ENCODE measurements around the gene ZNF804A.

Gene ZNF804A

DNA sequence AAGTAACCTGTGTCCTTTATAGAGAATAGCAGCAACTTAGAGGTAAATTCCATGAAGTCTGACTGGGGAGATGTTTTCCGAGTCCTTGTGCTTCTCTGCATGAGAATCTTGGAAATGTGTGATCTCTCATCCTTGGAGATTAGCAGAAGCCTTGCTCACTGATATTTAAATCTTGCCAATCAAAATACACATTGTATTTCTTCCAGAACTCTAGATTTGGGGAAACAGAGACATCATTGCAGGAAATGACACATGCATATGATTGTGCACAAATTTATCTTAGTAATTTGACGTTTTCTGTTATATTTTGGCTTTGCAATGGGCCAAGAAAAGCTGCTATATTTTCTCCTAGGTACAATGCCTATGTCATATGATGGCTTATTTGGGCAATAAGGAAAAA, 182.6 kb downstream of the ZNF804A start:
- Histone ChIP-seq H2AFZ (ENCODE audit: low read depth) (no peak overlapping the region), H3K27me3 (ENCODE audit: insufficient read depth, low read depth) (no peaks in the 10 kb centered on the region), H3K4me1 (ENCODE audit: low read depth, poor library complexity, severe bottlenecking) (peaks cover 34% of the 10 kb centered on the region), H4K20me1 (ENCODE audit: insufficient read depth) (no peaks in the 10 kb centered on the region), H3K4me3 (IDR thresholded peaks at IDR 0.05; ENCODE audit: insufficient read depth, low read depth, low read length) (no peak overlapping the region), H3K27ac (peak overlapping the region; percentile 5; the same call in 1 of the 2 replicates), H3K79me2 (ENCODE audit: insufficient read depth, low read depth) (no peaks in the 10 kb centered on the region), H3K36me3 (ENCODE audit: insufficient read depth) (no peaks in the 10 kb centered on the region), H3K4me2 (no peak overlapping the region), H3K9ac (no peak overlapping the region)
- TF ChIP-seq, protein P1, sequence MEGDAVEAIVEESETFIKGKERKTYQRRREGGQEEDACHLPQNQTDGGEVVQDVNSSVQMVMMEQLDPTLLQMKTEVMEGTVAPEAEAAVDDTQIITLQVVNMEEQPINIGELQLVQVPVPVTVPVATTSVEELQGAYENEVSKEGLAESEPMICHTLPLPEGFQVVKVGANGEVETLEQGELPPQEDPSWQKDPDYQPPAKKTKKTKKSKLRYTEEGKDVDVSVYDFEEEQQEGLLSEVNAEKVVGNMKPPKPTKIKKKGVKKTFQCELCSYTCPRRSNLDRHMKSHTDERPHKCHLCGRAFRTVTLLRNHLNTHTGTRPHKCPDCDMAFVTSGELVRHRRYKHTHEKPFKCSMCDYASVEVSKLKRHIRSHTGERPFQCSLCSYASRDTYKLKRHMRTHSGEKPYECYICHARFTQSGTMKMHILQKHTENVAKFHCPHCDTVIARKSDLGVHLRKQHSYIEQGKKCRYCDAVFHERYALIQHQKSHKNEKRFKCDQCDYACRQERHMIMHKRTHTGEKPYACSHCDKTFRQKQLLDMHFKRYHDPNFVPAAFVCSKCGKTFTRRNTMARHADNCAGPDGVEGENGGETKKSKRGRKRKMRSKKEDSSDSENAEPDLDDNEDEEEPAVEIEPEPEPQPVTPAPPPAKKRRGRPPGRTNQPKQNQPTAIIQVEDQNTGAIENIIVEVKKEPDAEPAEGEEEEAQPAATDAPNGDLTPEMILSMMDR (conservative IDR thresholded peaks at IDR 0.05; ENCODE audit: low read depth, low read length), result no peak

DNA sequence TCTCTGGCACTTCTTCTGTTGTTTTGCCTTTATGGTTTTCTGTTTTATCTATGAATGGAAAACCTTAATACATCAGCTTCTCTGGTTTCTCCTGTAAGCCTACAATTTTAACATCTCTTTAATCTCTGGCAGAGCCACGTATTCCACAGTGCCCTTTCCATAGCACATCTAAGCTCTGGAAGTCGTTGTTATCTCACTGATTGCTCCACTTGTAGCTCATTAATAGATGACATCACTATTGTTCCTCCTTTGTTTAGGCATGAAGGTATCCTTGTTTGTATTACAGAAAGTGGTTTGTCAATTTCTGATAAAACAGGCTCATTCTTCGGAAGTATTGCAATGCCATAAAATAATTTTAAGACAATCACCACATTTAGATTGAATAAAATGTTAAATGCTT, 185.2 kb downstream of the ZNF804A start:
- Histone ChIP-seq H3K36me3 (ENCODE audit: insufficient read depth) (no peaks in the 10 kb centered on the region), H2AFZ (ENCODE audit: low read depth) (no peak overlapping the region), H3K27me3 (ENCODE audit: insufficient read depth, low read depth) (no peaks in the 10 kb centered on the region), H4K20me1 (ENCODE audit: insufficient read depth) (no peaks in the 10 kb centered on the region), H3K4me1 (ENCODE audit: low read depth, poor library complexity, severe bottlenecking) (peaks cover 31% of the 10 kb centered on the region), H3K4me2 (no peak overlapping the region), H3K79me2 (ENCODE audit: insufficient read depth, low read depth) (no peaks in the 10 kb centered on the region; the same call in 1 of the 2 replicates), H3K27ac (no peak overlapping the region), H3K9ac (no peak overlapping the region), H3K4me3 (IDR thresholded peaks at IDR 0.05; ENCODE audit: insufficient read depth, low read depth, low read length) (no peak overlapping the region)
- TF ChIP-seq, protein P1 (conservative IDR thresholded peaks at IDR 0.05; ENCODE audit: low read depth, low read length), result no peak

DNA sequence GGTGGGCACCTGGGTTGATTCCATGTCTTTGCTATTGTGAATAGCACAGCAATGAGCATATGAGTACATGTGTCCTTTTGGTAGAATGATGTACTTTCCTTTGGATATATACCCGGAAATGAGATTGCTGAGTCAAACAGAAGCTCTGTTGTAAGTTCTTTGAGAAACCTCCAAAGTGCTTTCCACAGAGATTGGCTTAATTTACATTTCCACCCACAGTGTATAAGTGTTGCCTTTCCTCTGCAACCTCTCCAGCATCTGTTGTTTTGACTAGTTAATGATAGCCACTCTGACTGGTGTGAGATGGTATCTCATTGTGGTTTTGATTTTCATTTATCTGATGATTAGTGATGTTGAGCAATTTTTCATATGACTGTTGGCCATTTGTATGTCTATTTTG, 194.8 kb downstream of the ZNF804A start:
- no peaks in the 10 kb centered on the region for H3K27me3 ChIP-seq (ENCODE audit: insufficient read depth, low read depth)
- peaks cover 18% of the 10 kb centered on the region; the same call in 1 of the 2 replicates for H3K79me2 ChIP-seq (ENCODE audit: insufficient read depth, low read depth)
- peaks cover 11% of the 10 kb centered on the region for H3K4me1 ChIP-seq (ENCODE audit: low read depth, poor library complexity, severe bottlenecking)
- no peak overlapping the region for H3K9ac ChIP-seq
- no peaks in the 10 kb centered on the region for H3K36me3 ChIP-seq (ENCODE audit: insufficient read depth)
- H3K27ac ChIP-seq, result no peak overlapping the region
- TF ChIP-seq, protein P1 (conservative IDR thresholded peaks at IDR 0.05; ENCODE audit: low read depth, low read length), result no peak
- no peaks in the 10 kb centered on the region for H4K20me1 ChIP-seq (ENCODE audit: insufficient read depth)
- H3K4me3 ChIP-seq (IDR thresholded peaks at IDR 0.05; ENCODE audit: insufficient read depth, low read depth, low read length), result no peak overlapping the region
- no peak overlapping the region for H3K4me2 ChIP-seq
- H2AFZ ChIP-seq (ENCODE audit: low read depth), result no peak overlapping the region

DNA sequence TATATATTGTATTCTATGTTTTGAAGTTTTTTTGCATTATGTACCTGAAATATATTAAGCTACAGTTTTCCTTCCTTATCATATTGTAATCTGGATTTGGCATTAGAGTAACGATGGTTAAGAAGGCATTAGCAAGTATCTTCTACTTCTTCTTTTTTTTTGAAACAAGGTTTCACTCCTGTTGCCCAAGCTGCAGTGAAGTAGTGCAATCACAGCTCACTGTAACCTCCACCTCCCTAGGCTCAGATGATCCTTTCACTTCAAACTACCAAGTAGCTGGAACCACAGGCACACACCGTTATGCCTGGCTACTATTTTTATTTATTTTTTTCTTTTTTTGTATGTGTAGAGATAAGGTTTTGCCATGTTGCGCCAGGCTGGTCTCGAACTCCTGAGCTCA, 201.1 kb downstream of the ZNF804A start:
- H3K9ac ChIP-seq, result no peak overlapping the region
- H3K4me2 ChIP-seq, result no peak overlapping the region
- peaks cover 11% of the 10 kb centered on the region for H3K4me1 ChIP-seq (ENCODE audit: low read depth, poor library complexity, severe bottlenecking)
- H3K27me3 ChIP-seq (ENCODE audit: insufficient read depth, low read depth), result no peaks in the 10 kb centered on the region
- no peak overlapping the region for H3K27ac ChIP-seq
- no peak overlapping the region for H3K4me3 ChIP-seq (IDR thresholded peaks at IDR 0.05; ENCODE audit: insufficient read depth, low read depth, low read length)
- TF ChIP-seq, protein P1 (conservative IDR thresholded peaks at IDR 0.05; ENCODE audit: low read depth, low read length), result no peak
- H2AFZ ChIP-seq (ENCODE audit: low read depth), result no peak overlapping the region
- H4K20me1 ChIP-seq (ENCODE audit: insufficient read depth), result no peaks in the 10 kb centered on the region
- H3K36me3 ChIP-seq (ENCODE audit: insufficient read depth), result no peaks in the 10 kb centered on the region
- H3K79me2 ChIP-seq (ENCODE audit: insufficient read depth, low read depth), result no peaks in the 10 kb centered on the region
